ENCODE measurements around the gene LAMA5.
A peak's percentile ranks its signal among the peaks of the same experiment; 100 is the strongest.
"Not testable (repeated sequence)": the region's sequence is repeated elsewhere in the genome, so short reads cannot be mapped to it uniquely, and the experiment has no call there.

Gene LAMA5

DNA sequence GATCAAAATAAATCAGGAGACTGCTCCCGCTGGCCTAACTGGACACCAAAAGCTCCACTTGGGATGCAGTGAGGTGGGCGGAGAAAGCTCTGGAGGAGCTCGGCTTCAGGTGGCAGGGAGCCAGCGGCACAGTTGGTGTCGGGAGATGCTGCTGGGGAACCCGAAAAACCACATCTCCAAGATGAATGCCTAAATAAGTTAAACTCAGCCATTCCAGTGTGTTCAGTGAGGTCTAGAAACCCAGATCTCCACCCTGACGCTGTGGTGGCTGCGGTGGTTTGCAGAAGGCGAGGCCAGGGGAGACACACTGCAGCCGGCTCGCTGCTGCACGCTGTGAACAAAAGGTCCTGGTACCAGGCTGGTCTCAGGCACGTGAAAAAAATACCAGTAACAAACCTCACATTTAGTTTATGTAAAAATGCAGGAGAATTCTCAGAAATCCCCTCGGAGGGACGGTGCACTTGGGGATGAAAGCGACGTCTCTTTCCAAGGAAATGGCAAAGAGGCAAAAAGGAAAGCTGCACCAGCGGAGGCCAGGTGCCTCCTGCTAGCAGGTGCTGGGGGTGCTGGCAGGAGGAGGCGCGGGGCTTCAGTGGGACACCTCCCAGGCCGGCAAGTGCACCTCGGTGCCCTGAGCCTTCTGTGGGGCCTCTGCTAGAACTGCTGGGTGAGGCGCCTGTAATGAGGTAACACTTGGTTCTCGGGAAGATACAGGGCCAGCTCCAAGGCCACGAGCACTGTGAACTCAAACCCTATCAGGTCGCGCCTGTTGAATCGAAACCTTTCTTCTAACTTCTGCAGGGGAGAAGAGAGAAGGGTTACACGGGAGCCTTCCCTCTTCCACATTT, 23.4 kb upstream of the LAMA5 start:
- no peak for DNase-seq (ENCODE audit: low read depth in 2 of 2)

DNA sequence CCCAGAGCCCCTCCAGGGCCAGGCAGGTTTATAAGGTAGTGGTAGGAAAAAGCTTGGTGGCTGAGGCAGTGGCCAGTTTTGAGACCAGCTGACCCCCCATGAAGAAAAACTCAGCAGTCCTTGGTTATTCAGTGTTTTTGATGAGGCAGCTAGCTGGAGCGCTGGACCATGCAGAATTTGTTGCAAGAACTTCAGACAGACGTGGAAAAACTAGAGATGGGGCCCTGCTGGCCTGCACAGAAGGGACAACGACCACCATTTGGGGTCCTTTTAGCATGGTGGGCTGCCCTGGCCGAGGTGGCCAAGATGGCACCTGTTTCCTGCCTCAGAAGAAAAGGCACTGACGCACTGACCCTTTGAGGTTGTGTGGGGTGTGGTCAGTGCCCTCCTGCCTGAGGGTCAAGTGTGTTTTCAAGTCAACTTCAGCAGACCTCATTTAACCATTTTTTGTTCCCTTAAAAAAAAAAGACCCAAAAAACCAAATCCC, 22.5 kb upstream of the LAMA5 start:
- DNase-seq (ENCODE audit: low read depth in 2 of 2) = no peak

DNA sequence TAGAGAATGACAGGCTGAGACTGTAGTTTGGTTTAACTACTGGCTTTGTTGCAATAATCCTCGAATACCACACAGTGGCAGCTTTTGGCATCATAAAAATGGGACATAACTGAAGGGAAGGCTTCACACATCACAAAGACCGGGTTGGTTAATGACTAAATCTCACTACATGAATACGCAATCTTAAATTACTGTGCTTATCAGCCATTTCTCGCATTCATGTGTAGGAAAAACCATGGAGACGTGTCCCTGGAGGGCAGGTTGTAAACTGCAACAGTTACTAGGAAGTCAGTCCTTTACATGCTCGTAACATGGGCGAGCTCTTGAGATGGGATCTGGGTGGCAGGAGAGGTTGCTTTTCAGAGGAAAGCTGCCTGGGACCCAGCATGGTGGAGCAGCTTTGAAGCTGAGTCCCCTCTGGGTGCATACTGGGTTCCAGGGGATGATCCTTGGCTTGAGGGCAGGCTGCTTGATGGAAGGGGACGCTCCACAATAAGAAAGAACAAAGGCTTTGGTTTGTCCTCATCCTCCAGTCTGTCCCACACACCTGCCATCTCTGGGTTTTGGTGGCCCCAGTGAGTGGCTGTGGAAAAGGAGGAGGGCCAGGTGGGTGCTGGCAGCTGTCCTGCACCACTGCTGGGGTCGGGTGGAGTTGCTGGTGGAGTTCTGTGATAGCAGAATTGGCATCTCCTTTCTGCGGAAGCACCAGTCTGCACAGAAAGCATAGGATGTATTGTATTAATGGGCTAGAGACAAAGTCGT, 21.9 kb upstream of the LAMA5 start:
- no peak for DNase-seq (ENCODE audit: low read depth in 2 of 2)

DNA sequence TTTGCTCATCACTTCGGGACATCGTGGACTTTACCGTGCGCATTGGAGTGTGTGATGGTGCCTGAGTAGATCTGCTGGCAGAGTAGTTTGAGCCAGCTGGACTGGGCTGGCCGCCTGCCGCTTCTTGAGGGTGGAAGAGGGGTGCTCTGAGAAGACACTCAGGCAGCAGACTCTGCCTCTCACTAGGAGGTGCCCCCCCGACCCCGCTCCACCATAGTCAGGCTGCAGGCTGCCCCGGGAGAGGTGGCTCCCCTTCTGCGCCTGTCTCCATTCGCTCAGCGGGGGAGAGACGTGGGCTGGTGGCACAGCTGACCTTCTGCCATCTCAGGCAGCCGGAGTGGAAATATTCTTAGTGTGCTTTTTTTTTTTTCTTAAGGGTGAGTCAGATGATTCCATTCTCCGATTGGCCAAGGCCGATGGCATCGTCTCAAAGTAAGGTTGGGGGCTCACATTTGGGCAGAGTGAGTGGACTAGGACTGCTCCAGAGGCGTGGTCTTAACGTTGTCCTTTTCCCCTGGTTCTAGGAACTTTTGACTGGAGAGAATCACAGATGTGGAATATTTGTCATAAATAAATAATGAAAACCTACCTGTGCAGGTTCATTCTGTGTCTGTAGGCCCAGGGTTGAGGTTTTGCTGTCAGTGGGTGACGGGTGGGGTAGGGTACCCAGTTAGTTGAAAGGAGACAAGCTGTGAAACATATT, 21.0 kb upstream of the LAMA5 start:
- no peak for DNase-seq (ENCODE audit: low read depth in 2 of 2)

DNA sequence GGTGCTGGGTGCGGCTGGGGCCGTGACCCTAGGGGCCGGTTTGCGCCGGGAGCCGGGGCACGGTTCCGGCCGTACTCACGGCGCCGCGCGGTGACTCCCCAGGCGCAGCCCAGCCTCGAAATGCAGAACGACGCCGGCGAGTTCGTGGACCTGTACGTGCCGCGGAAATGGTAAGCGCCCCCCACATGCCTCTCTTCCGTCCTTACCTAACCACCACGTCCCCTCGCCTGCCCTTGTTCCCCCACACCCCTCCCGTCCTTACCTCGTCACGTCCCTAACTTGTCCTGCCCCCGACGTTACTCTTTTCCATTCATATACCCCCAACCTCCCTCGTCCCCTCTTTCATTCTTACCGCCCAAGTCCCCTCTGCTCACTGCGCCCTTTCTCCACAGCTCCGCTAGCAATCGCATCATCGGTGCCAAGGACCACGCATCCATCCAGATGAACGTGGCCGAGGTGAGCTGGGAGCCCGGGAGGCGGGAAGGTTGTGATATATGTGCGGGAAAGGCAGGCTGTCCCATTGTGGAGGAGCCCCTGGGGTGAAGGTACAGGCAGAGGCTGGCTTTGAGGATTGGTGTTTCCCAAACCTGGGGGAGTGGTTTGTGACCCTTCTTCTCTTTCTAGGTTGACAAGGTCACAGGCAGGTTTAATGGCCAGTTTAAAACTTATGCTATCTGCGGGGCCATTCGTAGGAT, 20.3 kb upstream of the LAMA5 start:
- DNase-seq (ENCODE audit: low read depth in 2 of 2) = no peak

DNA sequence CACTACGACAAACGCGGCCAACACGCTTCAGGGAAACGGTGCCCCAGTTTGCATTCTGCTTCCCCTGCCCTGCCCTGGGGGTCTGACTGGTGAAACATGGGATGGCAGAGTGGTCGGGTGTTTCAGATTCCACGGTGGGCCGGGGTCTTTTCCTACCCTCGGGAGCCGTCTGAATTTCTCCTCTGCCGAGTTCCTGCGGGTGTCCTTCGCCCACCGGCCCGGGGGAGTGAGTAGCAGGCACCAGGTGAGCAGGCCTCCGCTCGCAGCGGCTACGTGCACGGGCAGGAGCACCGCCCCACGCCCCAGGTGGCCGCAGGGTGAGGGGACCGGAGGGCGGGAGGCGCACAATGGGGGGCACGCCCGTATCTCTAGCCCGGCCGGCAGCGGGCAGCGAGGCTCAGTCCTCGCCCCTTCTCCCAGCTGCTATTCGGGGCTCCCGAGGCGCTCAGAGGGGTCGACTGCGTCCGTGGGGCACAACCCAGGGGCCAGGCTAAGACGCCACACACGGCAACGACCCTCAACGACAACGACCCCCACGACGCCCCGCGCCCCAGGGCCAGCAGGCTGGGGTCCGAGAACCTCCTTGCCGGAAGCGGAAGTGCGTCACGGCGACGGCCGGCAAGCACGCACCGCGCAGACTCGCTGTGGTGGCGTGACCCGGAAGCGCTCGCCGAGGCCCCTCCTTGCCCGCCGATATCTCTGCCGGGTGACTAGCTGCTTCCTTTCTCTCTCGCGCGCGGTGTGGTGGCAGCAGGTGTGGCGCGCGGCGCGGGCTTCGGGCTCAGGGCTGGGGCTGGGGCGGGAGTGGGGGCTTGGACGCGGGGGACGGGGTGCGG, 19.5 kb upstream of the LAMA5 start, which contains the start of gene RPS21:
RPS21 (plus strand) TSS at position 721 of the 836 bp plus-strand sequence. CDS start 236 bp downstream, outside the sequence.
- DNase-seq (ENCODE audit: low read depth in 2 of 2) = peak; percentile 76 to 82

DNA sequence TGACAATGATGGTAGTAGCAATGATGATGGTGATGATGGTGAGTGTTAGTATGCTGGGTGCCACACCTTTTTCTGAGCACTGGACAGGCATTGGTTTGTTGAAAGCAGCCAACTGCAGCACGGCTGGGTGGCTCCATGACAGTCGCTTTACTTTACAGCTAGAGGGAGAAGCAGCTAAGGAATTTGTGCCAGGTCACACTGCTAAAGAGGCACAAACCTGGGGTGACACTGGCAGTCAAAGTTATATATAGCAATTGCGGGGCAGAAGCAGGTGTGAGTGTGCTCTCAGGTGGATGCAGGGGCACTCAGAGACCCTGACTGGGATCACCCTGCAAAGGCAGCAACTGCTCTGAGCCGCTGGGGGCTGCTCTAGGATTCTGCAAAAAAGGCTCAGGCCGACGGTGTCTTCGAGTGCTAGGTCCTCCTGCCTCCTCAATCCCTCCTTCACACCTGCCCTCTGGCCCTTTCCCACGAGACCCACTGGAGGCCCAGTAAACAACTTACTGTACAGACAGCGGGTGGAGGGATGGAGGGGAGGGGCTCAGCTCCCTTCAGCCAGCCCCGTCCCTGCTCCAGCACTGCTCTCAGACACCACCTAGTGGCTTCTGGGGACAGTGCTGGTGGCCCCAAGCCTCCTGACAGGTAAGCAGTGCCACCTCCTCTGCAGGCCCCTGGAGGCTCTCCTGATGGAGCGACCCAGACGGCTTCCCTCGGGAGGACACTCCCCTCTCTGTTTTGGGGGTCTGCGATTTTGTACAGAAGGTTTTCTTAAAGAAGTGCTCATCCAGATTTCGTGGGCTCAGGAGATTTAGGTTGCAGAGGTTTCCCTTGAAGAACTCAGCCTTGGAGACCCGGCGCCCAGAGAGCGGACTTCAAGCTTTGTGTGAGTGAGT, 15.4 kb upstream of the LAMA5 start:
- peak; percentile 44 to 69 for DNase-seq (ENCODE audit: low read depth in 2 of 2)

DNA sequence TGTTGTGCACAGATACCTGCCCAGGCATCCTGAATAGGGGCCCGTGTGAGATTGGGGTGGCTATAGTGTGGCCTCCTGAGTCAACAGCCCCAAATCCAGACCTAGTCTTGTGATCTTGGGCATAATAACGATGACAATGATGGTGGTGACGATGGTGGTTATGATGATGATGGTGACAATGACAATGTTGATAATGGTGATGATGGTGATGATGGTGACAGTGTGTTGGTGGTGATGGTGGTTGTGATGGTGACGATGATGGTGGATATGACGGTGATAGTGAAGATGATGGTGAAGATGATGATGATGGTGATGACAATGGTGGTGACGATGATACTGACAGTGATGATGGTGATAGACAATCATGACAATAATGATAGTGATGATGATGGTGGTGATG, 14.7 kb upstream of the LAMA5 start:
- DNase-seq (ENCODE audit: low read depth in 2 of 2) = no peak

DNA sequence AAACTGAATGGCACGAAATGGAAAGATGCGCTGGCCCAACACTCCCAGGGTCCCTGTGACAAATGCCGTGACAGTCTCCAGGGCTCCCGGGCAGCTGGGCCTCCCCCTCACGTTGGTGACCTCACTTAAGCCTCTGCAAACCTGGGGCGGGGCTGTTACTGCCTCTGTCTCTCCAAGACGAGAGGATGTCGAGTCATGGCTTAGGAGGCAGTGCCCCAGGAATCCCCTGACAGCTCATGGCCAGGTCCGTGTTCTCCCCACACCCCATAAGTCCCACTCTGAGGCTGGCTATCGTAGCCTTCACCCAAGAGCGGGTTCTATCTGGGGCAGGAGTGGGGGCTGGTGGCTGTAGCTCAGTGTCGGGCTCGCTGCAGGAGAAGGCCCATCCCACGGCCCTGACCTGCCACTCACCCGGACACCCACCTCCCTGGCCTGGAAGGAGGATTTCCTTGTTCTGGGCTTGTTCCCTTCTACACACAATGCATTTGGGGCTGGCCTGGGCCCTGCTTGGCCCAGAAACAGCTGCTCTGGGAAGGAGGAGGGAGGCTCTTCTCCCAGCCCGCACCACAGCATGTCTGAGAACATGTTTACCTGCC, 14.2 kb upstream of the LAMA5 start:
- DNase-seq (ENCODE audit: low read depth in 2 of 2) = no peak

DNA sequence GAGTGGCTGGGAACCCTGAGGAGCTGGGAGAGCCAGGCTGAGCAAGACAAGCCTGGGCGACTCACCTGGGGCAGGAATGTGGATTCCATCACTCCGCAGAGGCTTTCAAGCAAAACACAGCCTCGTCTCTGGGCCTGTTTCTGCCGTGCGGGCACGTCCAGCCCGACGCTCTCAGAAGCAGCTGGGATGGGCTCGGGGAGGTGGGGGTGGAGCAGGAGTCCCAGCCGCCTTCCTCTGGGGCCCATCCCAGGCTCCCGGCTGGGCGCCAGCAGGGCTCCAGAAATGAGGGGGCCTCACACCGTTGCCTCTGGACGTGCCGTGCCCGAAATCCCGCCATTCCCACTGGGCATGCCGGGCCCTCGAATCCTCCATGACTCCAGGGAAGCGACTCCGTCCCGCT, 11.1 kb upstream of the LAMA5 start:
- DNase-seq (ENCODE audit: low read depth in 2 of 2) = no peak

DNA sequence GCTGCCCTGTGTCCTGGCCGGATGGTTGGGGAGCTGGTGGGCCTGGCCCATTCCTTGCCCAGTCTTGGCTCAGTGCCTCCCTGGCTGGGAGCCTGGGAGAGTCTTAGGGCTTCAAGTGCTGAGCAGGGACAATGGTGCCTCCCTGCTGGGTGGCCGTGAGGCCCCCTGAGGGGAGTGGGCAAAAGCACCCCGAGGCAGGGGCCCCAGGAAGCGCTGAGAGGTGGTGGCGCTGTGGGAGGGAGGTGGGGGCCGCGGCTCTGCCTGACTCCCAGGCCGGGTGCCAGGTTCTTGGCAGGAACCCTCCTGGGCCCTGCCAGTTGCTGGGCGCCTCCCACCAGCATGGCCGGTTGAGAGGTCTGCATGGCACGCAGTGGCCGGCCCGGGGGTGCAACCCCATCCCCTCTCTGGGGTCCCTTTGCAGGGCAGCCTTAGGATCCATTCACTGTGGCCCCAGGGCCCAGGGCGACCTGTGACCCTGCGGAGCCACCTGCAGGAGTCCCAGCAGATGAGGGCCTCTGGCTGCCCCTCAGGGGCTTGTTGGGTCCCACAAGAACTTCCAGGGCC, 10.6 kb upstream of the LAMA5 start:
- no peak for DNase-seq (ENCODE audit: low read depth in 2 of 2)

DNA sequence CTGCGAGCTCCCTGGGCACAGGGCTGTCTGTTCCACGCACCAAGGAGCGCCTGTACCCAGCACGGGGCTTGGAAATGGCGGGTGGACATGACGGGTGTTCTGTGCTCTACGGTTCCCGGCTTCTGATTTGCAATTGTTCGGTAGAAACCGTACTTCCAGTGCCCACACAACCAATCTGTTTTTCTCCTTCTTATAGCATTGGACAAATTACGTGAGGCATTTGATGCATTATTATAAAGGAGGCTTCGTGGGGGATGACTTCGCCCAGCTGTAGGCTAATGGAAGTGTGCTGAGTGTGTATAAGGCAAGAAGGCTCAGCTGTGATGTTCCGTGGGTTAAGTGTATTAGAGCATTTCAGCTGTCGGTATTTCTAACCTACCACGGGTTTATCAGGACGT, 10.0 kb upstream of the LAMA5 start:
- no peak for DNase-seq (ENCODE audit: low read depth in 2 of 2)

DNA sequence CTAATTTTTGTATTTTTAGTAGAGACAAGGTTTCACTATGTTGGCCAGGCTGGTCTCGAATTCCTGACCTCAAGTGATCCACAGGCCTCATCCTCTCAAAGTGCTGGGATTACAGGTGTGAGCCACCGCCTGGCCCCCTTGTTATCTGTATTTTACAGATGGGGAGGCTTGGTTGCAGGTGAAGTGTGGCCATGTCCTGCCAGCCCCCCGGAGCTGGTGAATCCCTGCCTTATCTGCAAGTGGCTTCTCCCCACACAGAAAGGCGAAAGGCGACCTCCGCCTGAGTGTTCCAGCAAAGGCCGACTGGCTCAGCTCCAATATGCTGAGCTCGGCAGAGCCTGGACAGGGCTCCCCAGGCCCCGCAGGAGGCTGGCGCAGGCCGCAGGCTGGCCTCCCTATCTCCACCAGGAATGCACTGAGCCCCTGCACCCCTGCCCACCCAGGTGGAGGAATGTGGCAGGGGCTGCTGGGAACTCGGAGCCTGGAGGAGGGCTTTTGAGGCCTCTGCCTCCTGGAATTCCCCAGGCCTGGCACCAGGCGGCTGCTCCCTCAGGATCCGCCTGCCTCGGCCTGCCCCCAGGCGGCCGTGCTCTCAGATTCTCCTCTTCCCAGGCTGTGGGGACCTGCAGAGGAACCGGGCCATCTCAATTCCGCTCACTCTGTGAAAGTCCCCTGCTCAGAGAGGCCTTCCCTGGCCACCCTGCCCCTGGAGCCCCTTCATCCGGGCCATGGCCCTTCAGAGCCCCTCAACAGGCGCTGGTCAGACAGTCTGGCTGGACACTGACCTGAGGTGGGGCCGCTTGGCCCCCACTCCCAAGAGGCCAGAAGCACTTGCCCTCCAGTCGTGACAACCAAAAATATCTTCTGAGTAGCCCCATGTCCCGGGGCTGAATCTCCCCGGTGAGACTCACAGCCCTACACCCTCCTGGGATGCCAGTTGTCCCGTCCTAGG, 9.3 kb upstream of the LAMA5 start:
- no peak for DNase-seq (ENCODE audit: low read depth in 2 of 2)

DNA sequence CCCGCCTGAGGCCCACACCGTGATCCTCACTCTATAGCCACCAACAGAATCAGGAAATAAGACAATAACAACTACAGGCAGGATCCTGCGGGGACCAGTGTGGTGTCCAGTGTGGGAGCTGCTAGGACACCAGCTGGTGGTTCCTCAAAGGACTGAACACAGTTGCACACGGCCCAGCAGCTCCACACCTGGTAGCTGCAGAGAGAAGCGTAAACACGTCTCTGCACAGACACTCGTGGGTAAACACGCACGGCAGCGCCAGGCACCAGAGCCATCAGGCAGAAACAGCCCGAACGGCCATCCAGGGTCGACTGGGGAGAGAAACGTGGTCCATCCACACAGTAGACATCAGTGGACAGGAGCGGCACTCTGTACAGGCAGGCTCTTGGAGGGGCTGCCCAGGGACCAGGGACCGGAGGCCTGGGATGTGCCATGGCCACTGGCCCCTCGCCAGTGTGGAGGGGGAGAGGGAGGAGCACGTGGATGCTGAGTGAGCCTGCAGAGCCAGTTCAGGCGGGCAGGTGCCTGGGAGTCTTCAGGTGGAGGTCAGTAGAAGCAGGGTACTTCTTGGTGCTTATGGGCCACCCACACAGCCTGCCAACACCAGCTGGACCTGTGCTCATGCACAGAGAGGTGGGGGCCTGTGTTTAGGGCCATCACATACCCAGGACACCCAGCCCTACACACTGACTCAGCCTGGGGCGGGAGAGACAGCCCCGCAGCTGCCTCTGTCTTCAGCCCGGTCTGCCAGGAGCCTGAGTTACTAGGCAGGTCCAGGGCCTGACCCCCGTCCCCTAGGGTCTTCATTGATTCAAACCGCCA, 7.4 kb upstream of the LAMA5 start:
- DNase-seq (ENCODE audit: low read depth in 2 of 2) = no peak

DNA sequence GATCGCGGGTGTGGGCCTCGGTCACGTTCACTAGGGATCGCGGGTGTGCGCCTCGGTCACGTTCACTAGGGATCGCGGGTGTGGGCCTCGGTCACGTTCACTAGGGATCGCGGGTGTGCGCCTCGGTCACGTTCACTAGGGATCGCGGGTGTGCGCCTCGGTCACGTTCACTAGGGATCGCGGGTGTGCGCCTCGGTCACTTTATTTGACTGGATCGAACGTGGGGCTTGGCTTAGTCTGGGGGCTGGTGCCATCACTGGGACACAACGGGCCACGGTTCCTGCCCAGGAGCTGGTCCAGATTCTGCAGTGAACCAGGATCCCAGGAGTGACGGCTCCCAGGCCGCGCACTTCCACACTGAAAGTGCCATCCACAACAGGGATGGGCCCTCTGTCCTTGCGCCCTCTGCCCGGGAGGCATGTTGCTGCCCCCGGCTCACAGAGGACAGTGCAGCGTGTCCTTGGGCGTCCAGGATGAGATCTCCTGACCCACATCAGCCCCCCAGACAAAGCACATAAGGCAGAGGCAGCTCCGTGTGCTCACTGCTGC, 6.6 kb upstream of the LAMA5 start:
- DNase-seq (ENCODE audit: low read depth in 2 of 2) = not testable (repeated sequence)
